IMR-90 (cell line): ENCODE data around the gene LAMA2. TPM values are rescaled to one million over a fixed set of nuclear protein-coding genes. Genes with fewer than 3 reads are reported as not detected.

Experiments
- ATAC-seq: fragments of 200-7000 bp; cut with Tn5 transposase; 2 replicates; pipeline ENCODE4 v1.9.1; 2020; ENCODE audit warnings: low read depth, mild to moderate bottlenecking, moderate library complexity
- BruUV-seq: library from RNA; stranded (reverse); fragments of 400-500 nt; replicated peaks from 2 replicates; lab custom pipeline; 2021; lab: Mats Ljungman, UMichigan
- CTCF ChIA-PET: fragments of 300-600 bp; formaldehyde crosslinking; extraction: SDS; loops from one replicate; lab custom pipeline; 2021; ENCODE audit warnings: antibody characterized with exemption; lab: Yijun Ruan, JAX
- POLR2A ChIA-PET: fragments of 300-600 bp; sonication (Branson Sonifier 250); formaldehyde crosslinking; loops from one replicate; lab custom pipeline; 2022; ENCODE audit warnings: antibody characterized with exemption; ENCODE audit not compliant: unreplicated experiment; lab: Charles Lee
- DNase-seq: peaks from one replicate; pipeline ENCODE4 v3.0.0; 2013
- H2AFZ ChIP-seq: replicated peaks from 2 replicates; pipeline ENCODE3; 2013; ENCODE audit warnings: low read length, mild to moderate bottlenecking; ENCODE audit not compliant: poor library complexity
- H2AK5ac ChIP-seq: 2 replicates; pipeline ENCODE4 v1.6.1; 2013; ENCODE audit warnings: low read depth, low read length, inconsistent platforms
- H2AK9ac ChIP-seq: replicated peaks from 2 replicates; pipeline ENCODE3; 2013; ENCODE audit warnings: mild to moderate bottlenecking, low read depth, low read length, moderate library complexity; ENCODE audit not compliant: poor library complexity
- H2BK120ac ChIP-seq: 2 replicates; pipeline ENCODE4 v1.6.1; 2013; ENCODE audit warnings: low read depth, low read length, inconsistent platforms
- H2BK15ac ChIP-seq: 3 replicates; pipeline ENCODE4 v1.6.1; 2013; ENCODE audit warnings: low read depth, low read length, inconsistent platforms
- H2BK20ac ChIP-seq: 2 replicates; pipeline ENCODE4 v1.6.1; 2013; ENCODE audit warnings: low read depth, mild to moderate bottlenecking, inconsistent platforms, low read length, moderate library complexity
- H2BK5ac ChIP-seq: 2 replicates; pipeline ENCODE4 v1.6.1; 2013; ENCODE audit warnings: mild to moderate bottlenecking, low read depth, low read length, inconsistent platforms; ENCODE audit not compliant: poor library complexity, severe bottlenecking
- H3K14ac ChIP-seq: replicated peaks from 2 replicates; pipeline ENCODE4 v1.6.1; 2013; ENCODE audit warnings: low read depth, low read length, inconsistent platforms
- H3K18ac ChIP-seq: 2 replicates; pipeline ENCODE4 v1.6.1; 2013; ENCODE audit warnings: low read depth, low read length, control low read depth
- H3K23ac ChIP-seq: 2 replicates; pipeline ENCODE4 v1.6.1; 2013; ENCODE audit warnings: low read depth, low read length, inconsistent platforms
- H3K27ac ChIP-seq: 2 replicates; pipeline ENCODE4 v1.5.1; 2013; ENCODE audit warnings: mild to moderate bottlenecking, control low read depth, low read length; ENCODE audit not compliant: insufficient read depth
- H3K27me3 ChIP-seq: 2 replicates; pipeline ENCODE4 v1.6.1; 2013; ENCODE audit warnings: low read length; ENCODE audit not compliant: control insufficient read depth, insufficient read depth
- H3K36me3 ChIP-seq: 2 replicates; pipeline ENCODE4 v1.6.1; 2013; ENCODE audit warnings: low read length, mixed read lengths; ENCODE audit not compliant: control insufficient read depth, insufficient read depth
- H3K4ac ChIP-seq: 2 replicates; pipeline ENCODE4 v1.6.1; 2013; ENCODE audit warnings: low read depth, low read length, inconsistent platforms
- H3K4me1 ChIP-seq: 2 replicates; pipeline ENCODE4 v1.6.1; 2013; ENCODE audit warnings: low read length, mixed read lengths; ENCODE audit not compliant: control insufficient read depth, insufficient read depth
- H3K4me2 ChIP-seq: 2 replicates; pipeline ENCODE4 v1.6.1; 2013; ENCODE audit warnings: low read depth, mild to moderate bottlenecking, control low read depth, low read length, moderate library complexity
- H3K4me3 ChIP-seq: 2 replicates; pipeline ENCODE4 v1.5.1; 2013; ENCODE audit warnings: low read depth, mild to moderate bottlenecking, control low read depth, low read length, moderate library complexity; ENCODE audit not compliant: insufficient read depth
- H3K56ac ChIP-seq: 2 replicates; pipeline ENCODE4 v1.6.1; 2013; ENCODE audit warnings: low read length, inconsistent platforms; ENCODE audit not compliant: insufficient read depth; ENCODE audit errors: extremely low read depth
- H3K79me1 ChIP-seq, 2 experiments: 2 replicates each; pipeline ENCODE4 v1.6.1; 2013; ENCODE audit warnings: low read length in 2 of 2, inconsistent platforms in 1 of 2, low read depth in 1 of 2
- H3K9ac ChIP-seq: 2 replicates; pipeline ENCODE4 v1.6.1; 2013; ENCODE audit warnings: low read depth, low read length, control low read depth
- H3K9me1 ChIP-seq: 2 replicates; pipeline ENCODE4 v1.6.1; 2013; ENCODE audit warnings: low read length, inconsistent platforms; ENCODE audit not compliant: insufficient read depth
- H3K9me3 ChIP-seq: 2 replicates; pipeline ENCODE4 v1.6.1; 2013; ENCODE audit warnings: low read length; ENCODE audit not compliant: control insufficient read depth, insufficient read depth
- H4K20me1 ChIP-seq: 2 replicates; pipeline ENCODE4 v1.6.1; 2013; ENCODE audit warnings: low read length, inconsistent platforms; ENCODE audit not compliant: insufficient read depth
- H4K5ac ChIP-seq: 2 replicates; pipeline ENCODE4 v1.6.1; 2013; ENCODE audit warnings: mild to moderate bottlenecking, low read depth, low read length, control low read depth
- H4K8ac ChIP-seq, 2 experiments: 2 replicates each; pipeline ENCODE4 v1.6.1; 2013; ENCODE audit warnings: low read depth in 2 of 2, low read length in 2 of 2, control low read depth in 1 of 2, inconsistent platforms in 1 of 2
- H4K91ac ChIP-seq: 2 replicates; pipeline ENCODE4 v1.6.1; 2013; ENCODE audit warnings: low read depth, low read length, inconsistent platforms; ENCODE audit not compliant: insufficient read depth
- BHLHE40 ChIP-seq: fragments of 150-350 bp; IDR thresholded peaks from 2 replicates; pipeline ENCODE4 v1.6.1; 2016; ENCODE audit warnings: mild to moderate bottlenecking, low read depth, low read length
- CEBPB ChIP-seq: IDR thresholded peaks from 2 replicates; pipeline ENCODE4 v1.6.1; 2012; ENCODE audit warnings: low read depth, low read length, improper control_type of control experiment
- CHD1 ChIP-seq: IDR thresholded peaks from 2 replicates; pipeline ENCODE4 v1.6.1; 2012; ENCODE audit warnings: low read depth, low read length, improper control_type of control experiment
- FOS ChIP-seq: fragments of 150-350 bp; IDR thresholded peaks from 2 replicates; pipeline ENCODE4 v1.6.1; 2016; ENCODE audit warnings: low read depth, low read length
- MAFK ChIP-seq: IDR thresholded peaks from 2 replicates; pipeline ENCODE4 v1.6.1; 2012; ENCODE audit warnings: low read depth, low read length, improper control_type of control experiment
- MAZ ChIP-seq: IDR thresholded peaks from 2 replicates; pipeline ENCODE4 v1.6.1; 2012; ENCODE audit warnings: low read depth, mild to moderate bottlenecking, low read length, improper control_type of control experiment, moderate library complexity, borderline replicate concordance
- MXI1 ChIP-seq: IDR thresholded peaks from 2 replicates; pipeline ENCODE4 v1.6.1; 2012; ENCODE audit warnings: low read depth, mild to moderate bottlenecking, low read length, moderate library complexity, borderline replicate concordance
- POLR2A ChIP-seq: IDR thresholded peaks from 2 replicates; pipeline ENCODE4 v1.6.1; 2012; ENCODE audit warnings: mild to moderate bottlenecking, low read depth, low read length
- RAD21 ChIP-seq: IDR thresholded peaks from 2 replicates; pipeline ENCODE4 v1.6.1; 2012; ENCODE audit warnings: low read length, improper control_type of control experiment
- RFX5 ChIP-seq: IDR thresholded peaks from 2 replicates; pipeline ENCODE4 v1.8.0; 2012; ENCODE audit warnings: low read depth, mild to moderate bottlenecking, low read length, moderate library complexity
- SMC3 ChIP-seq: fragments of 150-350 bp; IDR thresholded peaks from 2 replicates; pipeline ENCODE4 v1.6.1; 2016; ENCODE audit warnings: low read depth, mild to moderate bottlenecking, antibody characterized with exemption, low read length, moderate library complexity
- dilution Hi-C: fragments of 300-500 bp; cut with HindIII; formaldehyde crosslinking; loops from one replicate; pipeline ENCODE4 v1.14.3; 2018; ENCODE audit warnings: low sequenced_read_pairs; ENCODE audit not compliant: unreplicated experiment
- in situ Hi-C: fragments of 300-500 bp; cut with MboI; formaldehyde crosslinking; loops from 3 replicates; pipeline ENCODE4 v1.14.3; 2019; ENCODE audit warnings: low sequenced_read_pairs, inconsistent platforms, mixed read lengths
- intact Hi-C: fragments of 100-400 bp; cut with micrococcal nuclease; formaldehyde crosslinking; loops from 2 replicates; pipeline ENCODE4 v1.10.0; 2022
- polyA plus RNA-seq, 3 experiments: library from polyadenylated mRNA; depleted of rRNA; stranded (reverse); fragments of >200 nt; gene quantifications; 2 replicates each; pipeline ENCODE4 v1.2.3, GENCODE V29; 2012; ENCODE audit warnings: low replicate concordance in 1 of 3
- total RNA-seq: library from RNA; depleted of rRNA; stranded (reverse); fragments of >200 nt; gene quantifications from 2 replicates; pipeline ENCODE4 v1.2.3, GENCODE V29; 2012
- TF ChIP-seq, protein P1 (sequence below): fragments of 150-350 bp; IDR thresholded peaks from 2 replicates; pipeline ENCODE4 v1.6.1; 2017; ENCODE audit warnings: mild to moderate bottlenecking, antibody characterized with exemption, low read length, low read depth
- TF ChIP-seq, protein P2 (sequence below): conservative IDR thresholded peaks from 2 replicates; pipeline ENCODE4 v1.5.1; 2012; ENCODE audit warnings: mild to moderate bottlenecking, low read depth, low read length, improper control_type of control experiment
- TF ChIP-seq, protein P3 (sequence below): fragments of 150-350 bp; IDR thresholded peaks from 2 replicates; pipeline ENCODE4 v1.6.1; 2016; ENCODE audit warnings: low read depth, mild to moderate bottlenecking, low read length, moderate library complexity, borderline replicate concordance

LAMA2 gene
- total and polyA plus RNA-seq, 2 of the 4 experiments (the other 2 are of a cell fraction), result 9.9 to 13.3 TPM

DNA sequence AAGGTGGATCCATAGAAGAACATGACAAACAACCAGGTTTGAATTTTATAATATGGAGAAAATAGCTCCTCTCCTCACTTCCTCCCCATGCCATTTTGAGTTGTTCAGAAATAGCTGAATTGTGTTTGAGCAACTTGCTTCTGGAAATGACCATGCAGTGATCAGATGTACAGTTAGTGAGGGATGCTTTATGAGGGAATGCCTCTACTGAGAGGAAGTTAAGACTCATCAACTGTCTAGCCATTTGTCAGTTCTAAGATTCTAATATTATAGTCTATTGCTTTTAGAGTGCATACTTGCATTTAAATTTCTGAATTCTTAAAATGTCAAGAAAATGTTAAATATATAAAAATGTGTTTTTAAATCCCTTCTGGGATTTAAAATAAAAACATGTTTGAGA is 3.8 kb downstream of the LAMA2 start:
- Histone ChIP-seq H3K4me2 (no peak overlapping the region), H2AK5ac (no peak overlapping the region), H2BK15ac (no peak overlapping the region), H3K14ac (no peak overlapping the region), H2BK120ac (no peak overlapping the region), H3K9me3 (no peaks in the 10 kb centered on the region), H3K4me3 (no peak overlapping the region), H3K36me3 (no peaks in the 10 kb centered on the region), H2BK20ac (no peak overlapping the region), H4K91ac (no peak overlapping the region), H2AK9ac (no peak overlapping the region), H4K5ac (no peak overlapping the region), H4K8ac (no peak overlapping the region), H3K9ac (no peak overlapping the region), H3K9me1 (no peaks in the 10 kb centered on the region; the same call in 1 of the 2 replicates), H3K27me3 (no peaks in the 10 kb centered on the region), H3K18ac (no peak overlapping the region), H3K23ac (no peak overlapping the region), H4K20me1 (no peaks in the 10 kb centered on the region), H2AFZ (no peak overlapping the region), H3K27ac (no peak overlapping the region), H3K4me1 (peaks cover 2% of the 10 kb centered on the region), H3K79me1 (no peaks in the 10 kb centered on the region), H2BK5ac (no peak overlapping the region), H3K4ac (no peak overlapping the region), H3K56ac (no peak overlapping the region)
- DNase-seq (no peak), ATAC-seq (no peak)
- intact Hi-C loops (loop anchor here (10.0 kb wide), 1 partner anchor 362 kb away; the partner anchor contains the start of gene PTPRK), dilution Hi-C loops (no loop called here), in situ Hi-C loops (no loop called here)
- no TSS peak for BruUV-seq
- ChIA-PET CTCF (no interaction called here), POLR2A (no interaction called here)
- no peak for TF ChIP-seq RFX5
- TF ChIP-seq CEBPB, result no peak
- no peak for TF ChIP-seq POLR2A
- TF ChIP-seq SMC3, result no peak
- no peak for TF ChIP-seq FOS
- TF ChIP-seq, protein P1, sequence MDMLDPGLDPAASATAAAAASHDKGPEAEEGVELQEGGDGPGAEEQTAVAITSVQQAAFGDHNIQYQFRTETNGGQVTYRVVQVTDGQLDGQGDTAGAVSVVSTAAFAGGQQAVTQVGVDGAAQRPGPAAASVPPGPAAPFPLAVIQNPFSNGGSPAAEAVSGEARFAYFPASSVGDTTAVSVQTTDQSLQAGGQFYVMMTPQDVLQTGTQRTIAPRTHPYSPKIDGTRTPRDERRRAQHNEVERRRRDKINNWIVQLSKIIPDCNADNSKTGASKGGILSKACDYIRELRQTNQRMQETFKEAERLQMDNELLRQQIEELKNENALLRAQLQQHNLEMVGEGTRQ, result no peak
- TF ChIP-seq, protein P2, sequence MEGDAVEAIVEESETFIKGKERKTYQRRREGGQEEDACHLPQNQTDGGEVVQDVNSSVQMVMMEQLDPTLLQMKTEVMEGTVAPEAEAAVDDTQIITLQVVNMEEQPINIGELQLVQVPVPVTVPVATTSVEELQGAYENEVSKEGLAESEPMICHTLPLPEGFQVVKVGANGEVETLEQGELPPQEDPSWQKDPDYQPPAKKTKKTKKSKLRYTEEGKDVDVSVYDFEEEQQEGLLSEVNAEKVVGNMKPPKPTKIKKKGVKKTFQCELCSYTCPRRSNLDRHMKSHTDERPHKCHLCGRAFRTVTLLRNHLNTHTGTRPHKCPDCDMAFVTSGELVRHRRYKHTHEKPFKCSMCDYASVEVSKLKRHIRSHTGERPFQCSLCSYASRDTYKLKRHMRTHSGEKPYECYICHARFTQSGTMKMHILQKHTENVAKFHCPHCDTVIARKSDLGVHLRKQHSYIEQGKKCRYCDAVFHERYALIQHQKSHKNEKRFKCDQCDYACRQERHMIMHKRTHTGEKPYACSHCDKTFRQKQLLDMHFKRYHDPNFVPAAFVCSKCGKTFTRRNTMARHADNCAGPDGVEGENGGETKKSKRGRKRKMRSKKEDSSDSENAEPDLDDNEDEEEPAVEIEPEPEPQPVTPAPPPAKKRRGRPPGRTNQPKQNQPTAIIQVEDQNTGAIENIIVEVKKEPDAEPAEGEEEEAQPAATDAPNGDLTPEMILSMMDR, result no peak
- TF ChIP-seq BHLHE40, result no peak
- no peak for TF ChIP-seq MAZ
- TF ChIP-seq MXI1, result no peak
- TF ChIP-seq RAD21, result no peak
- TF ChIP-seq, protein P3, sequence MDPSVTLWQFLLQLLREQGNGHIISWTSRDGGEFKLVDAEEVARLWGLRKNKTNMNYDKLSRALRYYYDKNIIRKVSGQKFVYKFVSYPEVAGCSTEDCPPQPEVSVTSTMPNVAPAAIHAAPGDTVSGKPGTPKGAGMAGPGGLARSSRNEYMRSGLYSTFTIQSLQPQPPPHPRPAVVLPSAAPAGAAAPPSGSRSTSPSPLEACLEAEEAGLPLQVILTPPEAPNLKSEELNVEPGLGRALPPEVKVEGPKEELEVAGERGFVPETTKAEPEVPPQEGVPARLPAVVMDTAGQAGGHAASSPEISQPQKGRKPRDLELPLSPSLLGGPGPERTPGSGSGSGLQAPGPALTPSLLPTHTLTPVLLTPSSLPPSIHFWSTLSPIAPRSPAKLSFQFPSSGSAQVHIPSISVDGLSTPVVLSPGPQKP, result no peak
- TF ChIP-seq CHD1, result no peak
- TF ChIP-seq MAFK, result no peak
